IMR-90 (cell line): Measurements from ENCODE around the gene KCTD19. TPM values are rescaled to one million over a fixed set of nuclear protein-coding genes. Genes with fewer than 3 reads are reported as not detected.

Source experiments
- ATAC-seq: fragments of 200-7000 bp; cut with Tn5 transposase; 2 replicates; pipeline ENCODE4 v1.9.1; 2020; ENCODE audit warnings: low read depth, mild to moderate bottlenecking, moderate library complexity
- BruUV-seq: library from RNA; stranded (reverse); fragments of 400-500 nt; replicated peaks from 2 replicates; lab custom pipeline; 2021; lab: Mats Ljungman, UMichigan
- CTCF ChIA-PET: fragments of 300-600 bp; formaldehyde crosslinking; extraction: SDS; loops from one replicate; lab custom pipeline; 2021; ENCODE audit warnings: antibody characterized with exemption; lab: Yijun Ruan, JAX
- POLR2A ChIA-PET: fragments of 300-600 bp; sonication (Branson Sonifier 250); formaldehyde crosslinking; loops from one replicate; lab custom pipeline; 2022; ENCODE audit warnings: antibody characterized with exemption; ENCODE audit not compliant: unreplicated experiment; lab: Charles Lee
- DNase-seq: peaks from one replicate; pipeline ENCODE4 v3.0.0; 2013
- H2AFZ ChIP-seq: replicated peaks from 2 replicates; pipeline ENCODE3; 2013; ENCODE audit warnings: low read length, mild to moderate bottlenecking; ENCODE audit not compliant: poor library complexity
- H2AK5ac ChIP-seq: 2 replicates; pipeline ENCODE4 v1.6.1; 2013; ENCODE audit warnings: low read depth, low read length, inconsistent platforms
- H2AK9ac ChIP-seq: replicated peaks from 2 replicates; pipeline ENCODE3; 2013; ENCODE audit warnings: mild to moderate bottlenecking, low read depth, low read length, moderate library complexity; ENCODE audit not compliant: poor library complexity
- H2BK120ac ChIP-seq: 2 replicates; pipeline ENCODE4 v1.6.1; 2013; ENCODE audit warnings: low read depth, low read length, inconsistent platforms
- H2BK15ac ChIP-seq: 3 replicates; pipeline ENCODE4 v1.6.1; 2013; ENCODE audit warnings: low read depth, low read length, inconsistent platforms
- H2BK20ac ChIP-seq: 2 replicates; pipeline ENCODE4 v1.6.1; 2013; ENCODE audit warnings: low read depth, mild to moderate bottlenecking, inconsistent platforms, low read length, moderate library complexity
- H2BK5ac ChIP-seq: 2 replicates; pipeline ENCODE4 v1.6.1; 2013; ENCODE audit warnings: mild to moderate bottlenecking, low read depth, low read length, inconsistent platforms; ENCODE audit not compliant: poor library complexity, severe bottlenecking
- H3K14ac ChIP-seq: replicated peaks from 2 replicates; pipeline ENCODE4 v1.6.1; 2013; ENCODE audit warnings: low read depth, low read length, inconsistent platforms
- H3K18ac ChIP-seq: 2 replicates; pipeline ENCODE4 v1.6.1; 2013; ENCODE audit warnings: low read depth, low read length, control low read depth
- H3K23ac ChIP-seq: 2 replicates; pipeline ENCODE4 v1.6.1; 2013; ENCODE audit warnings: low read depth, low read length, inconsistent platforms
- H3K27ac ChIP-seq: 2 replicates; pipeline ENCODE4 v1.5.1; 2013; ENCODE audit warnings: mild to moderate bottlenecking, control low read depth, low read length; ENCODE audit not compliant: insufficient read depth
- H3K27me3 ChIP-seq: 2 replicates; pipeline ENCODE4 v1.6.1; 2013; ENCODE audit warnings: low read length; ENCODE audit not compliant: control insufficient read depth, insufficient read depth
- H3K36me3 ChIP-seq: 2 replicates; pipeline ENCODE4 v1.6.1; 2013; ENCODE audit warnings: low read length, mixed read lengths; ENCODE audit not compliant: control insufficient read depth, insufficient read depth
- H3K4ac ChIP-seq: 2 replicates; pipeline ENCODE4 v1.6.1; 2013; ENCODE audit warnings: low read depth, low read length, inconsistent platforms
- H3K4me1 ChIP-seq: 2 replicates; pipeline ENCODE4 v1.6.1; 2013; ENCODE audit warnings: low read length, mixed read lengths; ENCODE audit not compliant: control insufficient read depth, insufficient read depth
- H3K4me2 ChIP-seq: 2 replicates; pipeline ENCODE4 v1.6.1; 2013; ENCODE audit warnings: low read depth, mild to moderate bottlenecking, control low read depth, low read length, moderate library complexity
- H3K4me3 ChIP-seq: 2 replicates; pipeline ENCODE4 v1.5.1; 2013; ENCODE audit warnings: low read depth, mild to moderate bottlenecking, control low read depth, low read length, moderate library complexity; ENCODE audit not compliant: insufficient read depth
- H3K56ac ChIP-seq: 2 replicates; pipeline ENCODE4 v1.6.1; 2013; ENCODE audit warnings: low read length, inconsistent platforms; ENCODE audit not compliant: insufficient read depth; ENCODE audit errors: extremely low read depth
- H3K79me1 ChIP-seq, 2 experiments: 2 replicates each; pipeline ENCODE4 v1.6.1; 2013; ENCODE audit warnings: low read length in 2 of 2, inconsistent platforms in 1 of 2, low read depth in 1 of 2
- H3K9ac ChIP-seq: 2 replicates; pipeline ENCODE4 v1.6.1; 2013; ENCODE audit warnings: low read depth, low read length, control low read depth
- H3K9me1 ChIP-seq: 2 replicates; pipeline ENCODE4 v1.6.1; 2013; ENCODE audit warnings: low read length, inconsistent platforms; ENCODE audit not compliant: insufficient read depth
- H3K9me3 ChIP-seq: 2 replicates; pipeline ENCODE4 v1.6.1; 2013; ENCODE audit warnings: low read length; ENCODE audit not compliant: control insufficient read depth, insufficient read depth
- H4K20me1 ChIP-seq: 2 replicates; pipeline ENCODE4 v1.6.1; 2013; ENCODE audit warnings: low read length, inconsistent platforms; ENCODE audit not compliant: insufficient read depth
- H4K5ac ChIP-seq: 2 replicates; pipeline ENCODE4 v1.6.1; 2013; ENCODE audit warnings: mild to moderate bottlenecking, low read depth, low read length, control low read depth
- H4K8ac ChIP-seq, 2 experiments: 2 replicates each; pipeline ENCODE4 v1.6.1; 2013; ENCODE audit warnings: low read depth in 2 of 2, low read length in 2 of 2, control low read depth in 1 of 2, inconsistent platforms in 1 of 2
- H4K91ac ChIP-seq: 2 replicates; pipeline ENCODE4 v1.6.1; 2013; ENCODE audit warnings: low read depth, low read length, inconsistent platforms; ENCODE audit not compliant: insufficient read depth
- BHLHE40 ChIP-seq: fragments of 150-350 bp; IDR thresholded peaks from 2 replicates; pipeline ENCODE4 v1.6.1; 2016; ENCODE audit warnings: mild to moderate bottlenecking, low read depth, low read length
- CEBPB ChIP-seq: IDR thresholded peaks from 2 replicates; pipeline ENCODE4 v1.6.1; 2012; ENCODE audit warnings: low read depth, low read length, improper control_type of control experiment
- CHD1 ChIP-seq: IDR thresholded peaks from 2 replicates; pipeline ENCODE4 v1.6.1; 2012; ENCODE audit warnings: low read depth, low read length, improper control_type of control experiment
- CTCF ChIP-seq: conservative IDR thresholded peaks from 2 replicates; pipeline ENCODE4 v1.5.1; 2012; ENCODE audit warnings: mild to moderate bottlenecking, low read depth, low read length, improper control_type of control experiment
- ELK1 ChIP-seq: fragments of 150-350 bp; IDR thresholded peaks from 2 replicates; pipeline ENCODE4 v1.6.1; 2016; ENCODE audit warnings: low read depth, mild to moderate bottlenecking, low read length, moderate library complexity, borderline replicate concordance
- FOS ChIP-seq: fragments of 150-350 bp; IDR thresholded peaks from 2 replicates; pipeline ENCODE4 v1.6.1; 2016; ENCODE audit warnings: low read depth, low read length
- MAFK ChIP-seq: IDR thresholded peaks from 2 replicates; pipeline ENCODE4 v1.6.1; 2012; ENCODE audit warnings: low read depth, low read length, improper control_type of control experiment
- MAZ ChIP-seq: IDR thresholded peaks from 2 replicates; pipeline ENCODE4 v1.6.1; 2012; ENCODE audit warnings: low read depth, mild to moderate bottlenecking, low read length, improper control_type of control experiment, moderate library complexity, borderline replicate concordance
- NFE2L2 ChIP-seq: fragments of 150-350 bp; IDR thresholded peaks from 2 replicates; pipeline ENCODE4 v1.6.1; 2016; ENCODE audit warnings: low read depth, mild to moderate bottlenecking, low read length
- POLR2A ChIP-seq: IDR thresholded peaks from 2 replicates; pipeline ENCODE4 v1.6.1; 2012; ENCODE audit warnings: mild to moderate bottlenecking, low read depth, low read length
- RAD21 ChIP-seq: IDR thresholded peaks from 2 replicates; pipeline ENCODE4 v1.6.1; 2012; ENCODE audit warnings: low read length, improper control_type of control experiment
- RCOR1 ChIP-seq: IDR thresholded peaks from 2 replicates; pipeline ENCODE4 v1.6.1; 2012; ENCODE audit warnings: mild to moderate bottlenecking, low read length, improper control_type of control experiment; ENCODE audit not compliant: insufficient replicate concordance
- RFX5 ChIP-seq: IDR thresholded peaks from 2 replicates; pipeline ENCODE4 v1.8.0; 2012; ENCODE audit warnings: low read depth, mild to moderate bottlenecking, low read length, moderate library complexity
- SMC3 ChIP-seq: fragments of 150-350 bp; IDR thresholded peaks from 2 replicates; pipeline ENCODE4 v1.6.1; 2016; ENCODE audit warnings: low read depth, mild to moderate bottlenecking, antibody characterized with exemption, low read length, moderate library complexity
- WGBS, 2 experiments: methylation state at CpG; one replicate each; pipeline versions ENCODE4 v1.1.5 to v1.1.7; 2013; ENCODE audit warnings: missing lambda C conversion rate in 2 of 2; ENCODE audit not compliant: insufficient read length in 1 of 2; ENCODE audit errors: extremely low coverage in 2 of 2; 5-methylcytosine and 5-hydroxymethylcytosine counted together
- dilution Hi-C: fragments of 300-500 bp; cut with HindIII; formaldehyde crosslinking; loops from one replicate; pipeline ENCODE4 v1.14.3; 2018; ENCODE audit warnings: low sequenced_read_pairs; ENCODE audit not compliant: unreplicated experiment
- in situ Hi-C: fragments of 300-500 bp; cut with MboI; formaldehyde crosslinking; loops from 3 replicates; pipeline ENCODE4 v1.14.3; 2019; ENCODE audit warnings: low sequenced_read_pairs, inconsistent platforms, mixed read lengths
- intact Hi-C: fragments of 100-400 bp; cut with micrococcal nuclease; formaldehyde crosslinking; loops from 2 replicates; pipeline ENCODE4 v1.10.0; 2022
- polyA plus RNA-seq, 3 experiments: library from polyadenylated mRNA; depleted of rRNA; stranded (reverse); fragments of >200 nt; gene quantifications; 2 replicates each; pipeline ENCODE4 v1.2.3, GENCODE V29; 2012; ENCODE audit warnings: low replicate concordance in 1 of 3
- total RNA-seq: library from RNA; depleted of rRNA; stranded (reverse); fragments of >200 nt; gene quantifications from 2 replicates; pipeline ENCODE4 v1.2.3, GENCODE V29; 2012

The KCTD19 gene
- total and polyA plus RNA-seq, 2 of the 4 experiments (the other 2 are of a cell fraction), result under 0.01 to 0.07 TPM

GRCh38 chr16:67241008-67241900 is 85.3 kb downstream of the KCTD19 start:
- no TSS peak for BruUV-seq
- peak overlapping the region; percentile 89 for H3K56ac ChIP-seq
- intact Hi-C loops, result no loop called here
- dilution Hi-C loops, result no loop called here
- peak overlapping the region; percentile 91 for H2BK20ac ChIP-seq
- H4K91ac ChIP-seq, result peak overlapping the region; percentile 95
- H3K36me3 ChIP-seq, result peaks cover 28% of the 10 kb centered on the region
- H3K4me2 ChIP-seq, result peak overlapping the region; percentile 2; the same call in 1 of the 2 replicates
- H3K14ac ChIP-seq, result peak overlapping the region; percentile 95
- peaks cover 44% of the 10 kb centered on the region for H3K4me1 ChIP-seq
- peak overlapping the region; percentile 98 for H3K4ac ChIP-seq
- no peaks in the 10 kb centered on the region; the same call in 1 of the 2 replicates for H4K20me1 ChIP-seq
- ATAC-seq (peak; percentile 59), DNase-seq (peak; percentile 92)
- no peaks in the 10 kb centered on the region for H3K27me3 ChIP-seq
- peaks cover 42% of the 10 kb centered on the region for H3K9me1 ChIP-seq
- peak overlapping the region; percentile 80 for H2AK9ac ChIP-seq
- H3K9me3 ChIP-seq, result no peaks in the 10 kb centered on the region
- peak overlapping the region; percentile 99 for H2AK5ac ChIP-seq
- peak overlapping the region; percentile 78 for H2AFZ ChIP-seq
- peak overlapping the region; percentile 77 for H4K5ac ChIP-seq
- peak overlapping the region; percentile 80 for H3K27ac ChIP-seq
- peak overlapping the region; percentile 62 for H3K9ac ChIP-seq
- H2BK5ac ChIP-seq, result peak overlapping the region; percentile 93
- H2BK15ac ChIP-seq, result peak overlapping the region; percentile 97
- ChIA-PET CTCF (no interaction called here), POLR2A (interaction anchor here (0.6 to 0.7 kb wide), 3 partner anchors 15 to 83 kb away, joined by 3 to 7 read pairs (median 5); partner anchors contain the start of gene TMEM208)
- H3K79me1 ChIP-seq, result peaks cover 34 to 81% of the 10 kb centered on the region in 2 experiments; a peak in 3 of 4 replicates
- no peak overlapping the region for H3K4me3 ChIP-seq
- in situ Hi-C loops, result no loop called here
- peak overlapping the region; percentile 98 for H3K23ac ChIP-seq
- peak overlapping the region; percentile 98 for H2BK120ac ChIP-seq
- peak overlapping the region; percentile 44 to 94 for H4K8ac ChIP-seq
- 0% methylated on average over 1 of the region's 10 CpGs; no CpG with 5 or more reads in 1 of the 2 experiments for WGBS, 2 experiments
- H3K18ac ChIP-seq, result peak overlapping the region; percentile 86
- TF ChIP-seq CEBPB, result no peak
- TF ChIP-seq RCOR1, result peak; percentile 44
- peak; percentile 91 for TF ChIP-seq NFE2L2
- TF ChIP-seq ELK1, result no peak
- peak; percentile 1; the same call in 1 of the 2 replicates for TF ChIP-seq SMC3
- peak; percentile 53; the same call in 1 of the 2 replicates for TF ChIP-seq BHLHE40
- TF ChIP-seq FOS, result peak; percentile 84
- TF ChIP-seq POLR2A, result peak; percentile 52; the same call in 1 of the 2 replicates
- peak; percentile 57 for TF ChIP-seq MAFK
- no peak for TF ChIP-seq RAD21
- TF ChIP-seq RFX5, result no peak
- TF ChIP-seq MAZ, result peak; percentile 77
- no peak for TF ChIP-seq CHD1
- no peak for TF ChIP-seq CTCF
